Pancreas (tissue), 10 donors: ENCODE results near the gene TRAF3. TPM values are rescaled to one million over a fixed set of nuclear protein-coding genes. Genes with fewer than 3 reads are reported as not detected.

Experiments used
- ATAC-seq, 4 donors: fragments of 200-7000 bp; cut with Tn5 transposase; one replicate each; pipeline versions ENCODE4 v1.8.0 to v1.9.1; 2020; ENCODE audit warnings: mild to moderate bottlenecking in 4 of 4, moderate library complexity in 4 of 4
- DNase-seq, 6 donors: peaks; one replicate each; pipeline ENCODE4 v3.0.0-alpha.2; 2020
- FAIRE-seq: peaks from 2 replicates; lab custom pipeline; 2012; peaks lifted over from hg19 to GRCh38; lab: Jason Lieb, UNC
- H3K27ac ChIP-seq, 4 donors: fragments of 200-600 bp; sonication (generic); 1 replicate in 3 of 4; 2 replicates in 1 of 4; pipeline versions ENCODE4 v1.5.0 to v1.8.0; 2020
- H3K27me3 ChIP-seq, 4 donors: fragments of 200-600 bp; one replicate each; pipeline ENCODE4 v1.8.0; 2021
- H3K36me3 ChIP-seq, 3 donors: fragments of 200-600 bp; sonication (generic) in 1 of 3; one replicate each; pipeline versions ENCODE4 v1.5.0 to v1.8.0; 2020 to 2021
- H3K4me1 ChIP-seq, 3 donors: fragments of 200-600 bp; one replicate each; pipeline ENCODE4 v1.8.0; 2021
- H3K4me3 ChIP-seq, 4 donors: fragments of 200-600 bp; sonication (generic) in 2 of 4; one replicate each; pipeline versions ENCODE4 v1.5.0 to v1.8.0; 2020 to 2021
- H3K9me3 ChIP-seq, 4 donors: fragments of 200-600 bp; one replicate each; pipeline ENCODE4 v1.8.0; 2021
- WGBS, 2 donors: extraction: QIAGEN DNeasy Blood & Tissue Kit; methylation state at CpG; one replicate each; pipeline ENCODE4 v1.1.7; 2013; 5-methylcytosine and 5-hydroxymethylcytosine counted together
- intact Hi-C, 3 donors: fragments of 100-400 bp; cut with DNase I; formaldehyde crosslinking; loops; one replicate each; pipeline versions ENCODE4 v1.11.1 to v1.14.2; 2022
- polyA plus RNA-seq, 2 donors: library from polyadenylated mRNA; stranded (reverse); fragments of 200-250 nt; gene quantifications; one replicate each; pipeline ENCODE4 v1.2.3, GENCODE V29; 2013
- total RNA-seq, 6 donors: library from RNA; stranded (reverse); fragmentation: NEBNext Ultra II Directional in 4 of 6; extraction: Animal tissue kit (Norgen Biotek cat#: 25700) in 4 of 6; gene quantifications; one replicate each; pipeline versions ENCODE4 v1.2.1 to v1.2.4, GENCODE V29; 2021 to 2023
- TF ChIP-seq, protein P1 (sequence below), 4 donors: fragments of 200-600 bp; sonication (generic) in 3 of 4; IDR thresholded peaks; one replicate each; pipeline versions ENCODE4 v1.5.0 to v1.8.0; 2021; ENCODE audit warnings: antibody characterized with exemption in 4 of 4
- donor health status: healthy with polysubstance abuse.
- donor health status: DM: no; HTN: no; CAD: no; lungs with moderate emphysema.
- donor health status: DM: no; HTN: no; CAD: no.
- donor health status: control.
- donor health status: control.
- donor health status: Bipolar disorder and iron deficiency.
- donor health status: DM: yes; HTN: yes; CAD: no.
- donor health status: DM: no; HTN: no; CAD: no.
- donor health status: DM: no; HTN: no; CAD: no.
- donor health status: DM: yes; HTN: yes; CAD: no.

Gene TRAF3
- total and polyA plus RNA-seq, 8 donors = 3.6 to 14.7 (median 6.1) TPM

DNA sequence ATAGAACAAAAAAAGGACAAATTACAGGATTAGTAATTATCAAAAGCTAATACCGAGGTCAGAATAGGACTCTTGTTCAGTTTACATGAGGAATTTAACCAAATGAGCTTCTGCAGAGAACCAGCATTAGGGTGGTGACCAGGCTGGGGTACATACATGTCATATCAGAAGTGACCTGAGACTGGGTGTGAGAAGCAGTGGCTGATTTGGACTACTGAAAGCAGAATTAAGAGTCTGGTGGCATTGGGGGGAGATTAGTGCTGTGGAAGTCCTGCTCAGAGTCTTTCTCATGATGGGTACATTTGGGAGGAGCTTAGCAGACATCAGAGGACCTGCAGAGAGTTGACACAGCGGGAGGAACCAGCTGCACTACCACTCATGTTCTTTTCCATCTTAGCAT, 21.7 kb downstream of the TRAF3 start:
- Histone ChIP-seq H3K27me3 (no peaks in the 10 kb centered on the region), H3K9me3 (no peaks in the 10 kb centered on the region), H3K4me3 (no peak overlapping the region), H3K36me3 (no peaks in the 10 kb centered on the region), H3K27ac (no peak overlapping the region), H3K4me1 (peaks cover 0 to 8% (median 0%) of the 10 kb centered on the region in 3 donors)
- intact Hi-C loops = no loop called here
- 82% methylated on average over 2 of the region's 2 CpGs for WGBS, 2 donors
- DNase-seq (no peak), ATAC-seq (no peak), FAIRE-seq (no peak)
- TF ChIP-seq, protein P1, sequence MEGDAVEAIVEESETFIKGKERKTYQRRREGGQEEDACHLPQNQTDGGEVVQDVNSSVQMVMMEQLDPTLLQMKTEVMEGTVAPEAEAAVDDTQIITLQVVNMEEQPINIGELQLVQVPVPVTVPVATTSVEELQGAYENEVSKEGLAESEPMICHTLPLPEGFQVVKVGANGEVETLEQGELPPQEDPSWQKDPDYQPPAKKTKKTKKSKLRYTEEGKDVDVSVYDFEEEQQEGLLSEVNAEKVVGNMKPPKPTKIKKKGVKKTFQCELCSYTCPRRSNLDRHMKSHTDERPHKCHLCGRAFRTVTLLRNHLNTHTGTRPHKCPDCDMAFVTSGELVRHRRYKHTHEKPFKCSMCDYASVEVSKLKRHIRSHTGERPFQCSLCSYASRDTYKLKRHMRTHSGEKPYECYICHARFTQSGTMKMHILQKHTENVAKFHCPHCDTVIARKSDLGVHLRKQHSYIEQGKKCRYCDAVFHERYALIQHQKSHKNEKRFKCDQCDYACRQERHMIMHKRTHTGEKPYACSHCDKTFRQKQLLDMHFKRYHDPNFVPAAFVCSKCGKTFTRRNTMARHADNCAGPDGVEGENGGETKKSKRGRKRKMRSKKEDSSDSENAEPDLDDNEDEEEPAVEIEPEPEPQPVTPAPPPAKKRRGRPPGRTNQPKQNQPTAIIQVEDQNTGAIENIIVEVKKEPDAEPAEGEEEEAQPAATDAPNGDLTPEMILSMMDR (IDR thresholded peaks at IDR 0.05) = no peak

DNA sequence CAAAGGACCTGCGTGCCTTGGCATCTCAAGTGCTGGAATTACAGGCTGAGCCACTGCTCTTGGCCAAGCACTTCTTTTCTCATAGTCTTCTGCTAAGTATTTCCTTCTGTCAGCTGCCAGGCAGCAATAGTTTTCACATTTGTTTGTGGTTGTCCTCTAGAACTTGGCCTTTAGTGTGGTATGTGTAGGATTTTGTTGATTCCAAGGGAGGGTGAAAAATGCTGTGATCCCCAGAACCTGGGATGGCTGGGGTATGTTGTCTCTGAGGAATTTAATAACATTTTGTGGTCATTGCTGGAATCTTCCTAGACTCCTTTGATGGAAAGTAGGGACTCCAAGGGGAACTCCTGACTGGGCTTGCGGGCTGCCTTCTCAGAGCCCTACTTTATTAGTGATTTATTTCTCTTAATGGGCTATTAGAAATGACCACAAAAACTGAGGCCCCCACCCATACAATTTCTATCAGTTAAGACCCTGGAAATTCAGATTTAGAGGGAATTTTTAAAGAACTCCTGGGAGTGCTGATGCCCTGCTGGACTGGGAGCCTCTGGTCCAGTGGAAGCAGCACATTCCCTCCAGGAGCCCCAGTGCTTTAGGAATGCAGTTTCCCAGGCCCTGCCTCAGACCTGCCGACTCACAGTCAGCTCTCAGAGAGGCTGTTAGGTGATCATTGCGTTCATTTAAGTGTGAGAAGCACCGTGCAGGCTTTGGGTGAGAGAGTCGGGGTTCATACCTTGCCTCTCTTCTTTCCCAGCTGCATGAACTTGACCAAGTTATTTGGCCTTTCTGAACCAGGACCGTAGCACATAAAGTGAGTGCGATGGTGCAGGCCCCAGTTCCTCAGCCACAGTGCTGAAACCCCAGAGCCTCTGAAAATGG, 22.7 kb downstream of the TRAF3 start:
- intact Hi-C loops = no loop called here
- Histone ChIP-seq H3K9me3 (no peaks in the 10 kb centered on the region), H3K27me3 (no peaks in the 10 kb centered on the region), H3K36me3 (no peaks in the 10 kb centered on the region), H3K4me3 (no peak overlapping the region), H3K4me1 (peaks cover 0 to 4% (median 0%) of the 10 kb centered on the region in 3 donors), H3K27ac (no peak overlapping the region)
- FAIRE-seq = no peak
- 71 to 81% methylated on average over 8 of the region's 8 CpGs for WGBS, 2 donors
- DNase-seq = no peak
- ATAC-seq = peak in 1 of 4 donors; percentile 30
- TF ChIP-seq, protein P1 (IDR thresholded peaks at IDR 0.05) = no peak

DNA sequence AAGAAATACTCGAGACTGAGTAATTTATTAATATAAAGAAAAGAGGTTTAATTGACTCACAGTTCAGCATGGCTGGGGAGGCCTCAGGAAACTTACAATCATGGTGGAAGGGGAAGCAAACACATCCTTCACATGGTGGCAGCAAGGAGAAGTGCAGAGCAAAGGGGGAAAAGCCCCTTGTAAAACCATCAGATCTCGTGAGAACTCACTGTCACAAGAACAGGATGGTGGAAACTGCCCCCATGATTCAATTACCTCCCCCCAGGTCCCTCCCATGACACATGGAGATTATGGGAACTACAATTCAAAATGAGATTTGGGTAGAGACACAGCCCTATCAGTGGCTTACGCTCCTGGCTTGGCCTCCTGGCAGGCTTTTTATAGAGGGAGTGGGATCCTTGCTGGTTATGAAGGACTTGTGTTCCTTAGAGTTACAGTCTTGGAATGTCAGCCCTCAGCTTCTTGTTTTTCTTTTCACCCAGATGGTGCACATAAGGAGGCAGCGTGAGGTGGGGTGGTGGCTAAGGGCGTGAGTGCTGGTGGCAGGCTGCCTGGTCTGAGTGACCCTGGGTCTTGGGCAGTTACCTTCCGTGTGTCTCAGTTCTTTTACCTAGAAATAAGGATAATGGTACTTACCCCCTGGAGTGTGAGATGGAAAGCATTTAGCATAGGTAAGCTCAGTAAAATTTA, 25.7 kb downstream of the TRAF3 start:
- DNase-seq (no peak), FAIRE-seq (no peak), ATAC-seq (no peak)
- Histone ChIP-seq H3K9me3 (no peaks in the 10 kb centered on the region), H3K27ac (no peak overlapping the region), H3K27me3 (no peaks in the 10 kb centered on the region), H3K4me3 (no peak overlapping the region), H3K36me3 (no peaks in the 10 kb centered on the region), H3K4me1 (no peaks in the 10 kb centered on the region)
- TF ChIP-seq, protein P1 (IDR thresholded peaks at IDR 0.05) = no peak
- 88% methylated on average over 6 of the region's 6 CpGs for WGBS, 2 donors
- intact Hi-C loops = no loop called here

DNA sequence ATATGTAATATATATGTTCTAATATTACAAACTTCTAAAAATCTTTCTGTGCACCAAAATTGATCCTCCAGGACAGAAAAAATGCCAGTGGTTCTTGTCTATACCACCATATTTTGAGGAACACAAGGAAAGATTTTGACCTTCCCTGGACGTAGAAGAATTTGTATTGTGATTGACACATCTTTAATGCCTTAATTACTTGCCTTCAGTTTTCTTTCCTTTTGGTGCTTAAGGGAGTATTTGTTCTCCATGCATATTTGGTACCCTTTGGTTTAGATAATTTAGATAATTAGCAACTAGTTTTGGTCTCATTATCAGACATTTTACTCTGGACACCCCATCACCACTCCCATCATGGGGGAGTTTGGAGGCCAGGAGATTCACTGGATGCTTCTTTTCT, 27.6 kb downstream of the TRAF3 start:
- H3K36me3 ChIP-seq = no peaks in the 10 kb centered on the region
- H3K9me3 ChIP-seq = no peaks in the 10 kb centered on the region
- no peaks in the 10 kb centered on the region for H3K27me3 ChIP-seq
- ATAC-seq (no peak), DNase-seq (no peak), FAIRE-seq (no peak)
- H3K27ac ChIP-seq = no peak overlapping the region
- TF ChIP-seq, protein P1 (IDR thresholded peaks at IDR 0.05) = no peak
- intact Hi-C loops = no loop called here
- H3K4me3 ChIP-seq = no peak overlapping the region
- H3K4me1 ChIP-seq = no peaks in the 10 kb centered on the region
- WGBS, 2 donors = 78 to 81% methylated on average over 1 of the region's 1 CpG
